ENCODE results near the gene EDAR. TPM values are rescaled to one million over a fixed set of nuclear protein-coding genes. Genes with fewer than 3 reads are reported as not detected.

EDAR gene
- total and polyA plus RNA-seq, 5 donors from 2014 or later = 1.4 to 6.7 (median 3.2) TPM

GRCh38 chr2:108936076-108936864 lies 52.8 kb downstream of the EDAR start:
- Mint-ChIP-seq H3K9me3 (peaks cover 0 to 3% (median 0%) of the 10 kb centered on the region in 7 donors), H3K36me3 (no peaks in the 10 kb centered on the region), H3K27ac (peak overlapping the region in 1 of 3 donors; percentile 76), H3K4me1 (peaks cover 13 to 63% (median 23%) of the 10 kb centered on the region in 4 donors), H3K27me3 (no peaks in the 10 kb centered on the region), H3K4me3 (no peak overlapping the region)
- ATAC-seq (ENCODE audit: low read depth in 2 of 2) (no peak), DNase-seq (no peak)
- H3K36me3 ChIP-seq (ENCODE audit: control insufficient read depth, insufficient read depth, low read length) = no peaks in the 10 kb centered on the region
- peaks cover 7% of the 10 kb centered on the region for H3K4me1 ChIP-seq (ENCODE audit: control insufficient read depth, insufficient read depth, low read length, poor library complexity, severe bottlenecking)
- no peak overlapping the region for H3K4me3 ChIP-seq (ENCODE audit: low read depth, low read length)
- H3K27me3 ChIP-seq (ENCODE audit: control insufficient read depth, insufficient read depth, low read length) = no peaks in the 10 kb centered on the region
- no peaks in the 10 kb centered on the region for H3K9me3 ChIP-seq (ENCODE audit: control insufficient read depth in 2 of 2, low read length in 2 of 2)
- H3K27ac ChIP-seq (ENCODE audit: insufficient read depth, low read length, poor library complexity, severe bottlenecking) = no peak overlapping the region

- Mint-ChIP-seq H3K36me3 (no peaks in the 10 kb centered on the region), H3K27ac (peak overlapping the region in 2 of 3 donors; percentile 7 to 18), H3K27me3 (no peaks in the 10 kb centered on the region), H3K9me3 (peaks cover 0 to 3% (median 0%) of the 10 kb centered on the region in 7 donors), H3K4me1 (peaks cover 13 to 68% (median 20%) of the 10 kb centered on the region in 4 donors), H3K4me3 (no peak overlapping the region)
- ATAC-seq (ENCODE audit: low read depth in 2 of 2) = no peak
- Histone ChIP-seq H3K4me1 (ENCODE audit: control insufficient read depth, insufficient read depth, low read length, poor library complexity, severe bottlenecking) (peaks cover 7% of the 10 kb centered on the region), H3K4me3 (ENCODE audit: low read depth, low read length) (no peak overlapping the region), H3K27ac (ENCODE audit: insufficient read depth, low read length, poor library complexity, severe bottlenecking) (no peak overlapping the region), H3K9me3 (ENCODE audit: control insufficient read depth in 2 of 2, low read length in 2 of 2) (no peaks in the 10 kb centered on the region), H3K36me3 (ENCODE audit: control insufficient read depth, insufficient read depth, low read length) (no peaks in the 10 kb centered on the region), H3K27me3 (ENCODE audit: control insufficient read depth, insufficient read depth, low read length) (no peaks in the 10 kb centered on the region)
- no peak for DNase-seq
Observed at GRCh38 chr2:108935271-108935741, 53.7 kb downstream of the EDAR start.

DNA sequence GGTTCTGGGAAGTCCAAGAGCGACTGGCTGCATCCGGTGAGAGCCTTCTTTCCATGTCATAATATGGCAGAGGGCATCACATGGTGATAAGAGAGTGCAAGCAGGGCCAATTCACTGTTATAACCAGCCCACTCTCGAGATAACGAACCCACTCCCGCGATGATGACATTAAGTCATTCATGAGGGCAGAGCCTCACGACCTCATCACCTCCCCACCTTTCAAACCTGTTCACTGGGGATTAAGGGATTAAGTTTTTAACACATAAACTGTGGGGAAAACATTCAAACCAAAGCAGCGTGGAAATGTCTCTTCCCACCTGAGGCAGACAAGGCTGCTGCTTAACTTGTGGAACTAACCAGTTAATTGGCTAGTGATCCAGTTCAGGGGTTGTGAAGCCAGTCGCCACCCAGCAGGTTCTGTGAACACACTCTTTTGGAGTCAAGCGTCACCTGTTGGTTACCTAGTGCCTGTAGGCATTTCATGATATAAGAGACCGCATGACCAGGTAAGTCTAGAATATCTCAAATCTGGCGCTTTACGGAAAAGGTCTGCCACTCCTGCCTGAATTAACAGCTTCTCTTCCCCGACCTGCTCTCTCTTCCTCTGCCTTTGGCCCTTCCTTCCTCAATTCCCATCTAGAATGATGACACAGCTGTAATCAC lies 54.3 kb downstream of the EDAR start:
- H3K9me3 Mint-ChIP-seq = peaks cover 0 to 3% (median 0%) of the 10 kb centered on the region in 7 donors
- no peak overlapping the region for H3K27ac ChIP-seq (ENCODE audit: insufficient read depth, low read length, poor library complexity, severe bottlenecking)
- DNase-seq (no peak), ATAC-seq (ENCODE audit: low read depth in 2 of 2) (no peak)
- no peaks in the 10 kb centered on the region for H3K36me3 Mint-ChIP-seq
- H3K27me3 Mint-ChIP-seq = no peaks in the 10 kb centered on the region
- peaks cover 13 to 65% (median 17%) of the 10 kb centered on the region in 4 donors for H3K4me1 Mint-ChIP-seq
- peak overlapping the region in 1 of 3 donors; percentile 7 for H3K27ac Mint-ChIP-seq
- no peaks in the 10 kb centered on the region for H3K36me3 ChIP-seq (ENCODE audit: control insufficient read depth, insufficient read depth, low read length)
- H3K4me3 Mint-ChIP-seq = no peak overlapping the region
- no peaks in the 10 kb centered on the region for H3K27me3 ChIP-seq (ENCODE audit: control insufficient read depth, insufficient read depth, low read length)
- peaks cover 7% of the 10 kb centered on the region for H3K4me1 ChIP-seq (ENCODE audit: control insufficient read depth, insufficient read depth, low read length, poor library complexity, severe bottlenecking)
- H3K9me3 ChIP-seq (ENCODE audit: control insufficient read depth in 2 of 2, low read length in 2 of 2) = no peaks in the 10 kb centered on the region
- no peak overlapping the region for H3K4me3 ChIP-seq (ENCODE audit: low read depth, low read length)

DNA sequence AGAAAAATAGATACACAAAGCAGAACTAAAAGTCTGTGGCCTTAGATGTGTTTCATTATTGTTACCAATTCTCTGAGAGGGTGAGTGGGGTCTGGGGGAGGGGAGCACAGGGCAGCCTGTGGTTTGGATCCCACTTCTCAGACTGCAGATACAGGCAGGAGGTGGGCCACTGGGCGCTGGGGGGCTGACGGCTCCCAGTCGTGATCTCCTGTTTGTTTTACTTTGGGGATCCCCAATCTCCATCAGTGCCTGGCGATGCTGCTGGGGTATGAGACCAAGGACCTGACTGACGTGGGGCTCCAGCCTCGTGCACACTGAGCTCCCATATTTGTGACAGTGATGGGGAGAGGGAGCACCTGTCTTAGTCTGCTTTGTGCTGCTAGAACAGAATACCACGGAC lies 54.9 kb downstream of the EDAR start:
- Histone ChIP-seq H3K27me3 (ENCODE audit: control insufficient read depth, insufficient read depth, low read length) (no peaks in the 10 kb centered on the region), H3K36me3 (ENCODE audit: control insufficient read depth, insufficient read depth, low read length) (no peaks in the 10 kb centered on the region), H3K4me3 (ENCODE audit: low read depth, low read length) (no peak overlapping the region), H3K9me3 (ENCODE audit: control insufficient read depth in 2 of 2, low read length in 2 of 2) (no peaks in the 10 kb centered on the region), H3K4me1 (ENCODE audit: control insufficient read depth, insufficient read depth, low read length, poor library complexity, severe bottlenecking) (peaks cover 7% of the 10 kb centered on the region), H3K27ac (ENCODE audit: insufficient read depth, low read length, poor library complexity, severe bottlenecking) (no peak overlapping the region)
- H3K9me3 Mint-ChIP-seq = peaks cover 0 to 1% (median 0%) of the 10 kb centered on the region in 7 donors
- no peak overlapping the region for H3K4me3 Mint-ChIP-seq
- ATAC-seq (ENCODE audit: low read depth in 2 of 2) = no peak
- no peak overlapping the region for H3K27ac Mint-ChIP-seq
- no peak for DNase-seq
- peaks cover 13 to 63% (median 16%) of the 10 kb centered on the region in 4 donors for H3K4me1 Mint-ChIP-seq
- H3K27me3 Mint-ChIP-seq = no peaks in the 10 kb centered on the region
- H3K36me3 Mint-ChIP-seq = no peaks in the 10 kb centered on the region

- Histone ChIP-seq H3K4me3 (ENCODE audit: low read depth, low read length) (no peak overlapping the region), H3K27me3 (ENCODE audit: control insufficient read depth, insufficient read depth, low read length) (no peaks in the 10 kb centered on the region), H3K9me3 (ENCODE audit: control insufficient read depth in 2 of 2, low read length in 2 of 2) (no peaks in the 10 kb centered on the region), H3K27ac (ENCODE audit: insufficient read depth, low read length, poor library complexity, severe bottlenecking) (no peak overlapping the region), H3K4me1 (ENCODE audit: control insufficient read depth, insufficient read depth, low read length, poor library complexity, severe bottlenecking) (peaks cover 7% of the 10 kb centered on the region), H3K36me3 (ENCODE audit: control insufficient read depth, insufficient read depth, low read length) (no peaks in the 10 kb centered on the region)
- H3K4me3 Mint-ChIP-seq = peak overlapping the region in 1 of 4 donors; percentile 40
- no peaks in the 10 kb centered on the region for H3K27me3 Mint-ChIP-seq
- DNase-seq = no peak
- H3K27ac Mint-ChIP-seq = peak overlapping the region in 1 of 3 donors; percentile 65
- peaks cover 0 to 1% (median 0%) of the 10 kb centered on the region in 7 donors for H3K9me3 Mint-ChIP-seq
- H3K36me3 Mint-ChIP-seq = no peaks in the 10 kb centered on the region
- ATAC-seq (ENCODE audit: low read depth in 2 of 2) = no peak
- peaks cover 13 to 58% (median 17%) of the 10 kb centered on the region in 4 donors for H3K4me1 Mint-ChIP-seq
Observed at GRCh38 chr2:108933691-108934117, 55.3 kb downstream of the EDAR start.

DNA sequence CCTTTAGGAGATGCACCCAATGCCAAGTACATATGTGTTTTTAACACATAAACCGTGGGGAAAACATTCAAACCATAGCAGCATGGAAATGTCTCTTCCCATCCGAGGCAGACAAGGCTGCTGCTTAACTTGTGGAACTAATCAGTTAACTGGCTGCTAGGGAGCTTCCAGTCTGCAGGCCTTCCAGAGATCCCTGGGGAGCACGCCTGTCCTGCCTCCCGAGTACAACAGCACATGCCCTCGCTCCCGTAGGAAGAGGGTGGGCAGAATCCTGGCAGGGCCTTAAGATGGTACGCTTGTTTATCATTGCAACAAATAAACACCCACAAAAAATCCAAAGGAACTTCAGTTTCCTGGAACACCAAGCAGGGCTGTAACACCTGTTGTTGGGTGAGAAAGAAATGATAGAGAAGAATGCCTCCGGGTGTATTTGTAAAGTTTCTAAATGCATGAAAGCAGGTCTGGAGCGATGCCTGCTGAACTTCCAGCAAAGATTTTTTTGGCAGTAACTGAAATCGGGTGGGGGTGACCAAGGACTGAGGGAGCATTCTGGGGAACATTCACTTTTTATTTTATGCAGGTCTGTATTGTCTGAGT lies 56.2 kb downstream of the EDAR start:
- H3K27ac Mint-ChIP-seq = no peak overlapping the region
- no peak for ATAC-seq (ENCODE audit: low read depth in 2 of 2)
- peak overlapping the region in 1 of 4 donors; percentile 40 for H3K4me3 Mint-ChIP-seq
- no peaks in the 10 kb centered on the region for H3K36me3 ChIP-seq (ENCODE audit: control insufficient read depth, insufficient read depth, low read length)
- H3K27me3 Mint-ChIP-seq = no peaks in the 10 kb centered on the region
- no peaks in the 10 kb centered on the region for H3K9me3 ChIP-seq (ENCODE audit: control insufficient read depth in 2 of 2, low read length in 2 of 2)
- H3K4me3 ChIP-seq (ENCODE audit: low read depth, low read length) = no peak overlapping the region
- peaks cover 4% of the 10 kb centered on the region for H3K36me3 Mint-ChIP-seq
- peaks cover 4% of the 10 kb centered on the region for H3K4me1 ChIP-seq (ENCODE audit: control insufficient read depth, insufficient read depth, low read length, poor library complexity, severe bottlenecking)
- peaks cover 7 to 58% (median 13%) of the 10 kb centered on the region in 4 donors for H3K4me1 Mint-ChIP-seq
- H3K27ac ChIP-seq (ENCODE audit: insufficient read depth, low read length, poor library complexity, severe bottlenecking) = no peak overlapping the region
- H3K27me3 ChIP-seq (ENCODE audit: control insufficient read depth, insufficient read depth, low read length) = no peaks in the 10 kb centered on the region
- no peak for DNase-seq
- peaks cover 0 to 1% (median 0%) of the 10 kb centered on the region in 7 donors for H3K9me3 Mint-ChIP-seq

- Mint-ChIP-seq H3K27ac (peak overlapping the region; percentile 4 to 71 (median 48)), H3K4me1 (peaks cover 0 to 49% (median 6%) of the 10 kb centered on the region in 4 donors), H3K27me3 (no peaks in the 10 kb centered on the region), H3K4me3 (no peak overlapping the region), H3K36me3 (peaks cover 4% of the 10 kb centered on the region), H3K9me3 (no peaks in the 10 kb centered on the region)
- H3K27me3 ChIP-seq (ENCODE audit: control insufficient read depth, insufficient read depth, low read length) = no peaks in the 10 kb centered on the region
- no peak overlapping the region for H3K4me3 ChIP-seq (ENCODE audit: low read depth, low read length)
- peaks cover 4% of the 10 kb centered on the region for H3K4me1 ChIP-seq (ENCODE audit: control insufficient read depth, insufficient read depth, low read length, poor library complexity, severe bottlenecking)
- H3K9me3 ChIP-seq (ENCODE audit: control insufficient read depth in 2 of 2, low read length in 2 of 2) = no peaks in the 10 kb centered on the region
- no peak for ATAC-seq (ENCODE audit: low read depth in 2 of 2)
- no peak for DNase-seq
- H3K27ac ChIP-seq (ENCODE audit: insufficient read depth, low read length, poor library complexity, severe bottlenecking) = no peak overlapping the region
- H3K36me3 ChIP-seq (ENCODE audit: control insufficient read depth, insufficient read depth, low read length) = no peaks in the 10 kb centered on the region
Observed at GRCh38 chr2:108931372-108931771, 57.6 kb downstream of the EDAR start.
